Measurements from ENCODE around the gene CKM.

Gene CKM

GRCh38 chr19:45351401-45351952, 28.8 kb upstream of the CKM start:
- no peak for TF ChIP-seq CTCF (IDR thresholded peaks at IDR 0.05; ENCODE audit: insufficient read depth, low read length)
- TF ChIP-seq GABPA (IDR thresholded peaks at IDR 0.05; ENCODE audit: low read depth), result no peak
- TF ChIP-seq POLR2AphosphoS5 (IDR thresholded peaks at IDR 0.05; ENCODE audit: low read depth), result no peak
- no peak for TF ChIP-seq REST (IDR thresholded peaks at IDR 0.05; ENCODE audit: insufficient replicate concordance, low read depth)
- no peak for TF ChIP-seq SPI1 (IDR thresholded peaks at IDR 0.05; ENCODE audit: borderline replicate concordance, low read depth)
- Histone ChIP-seq H3K27ac (replicated peaks) (no peak overlapping the region), H3K4me3 (replicated peaks; ENCODE audit: insufficient read depth, low read length) (no peak overlapping the region), H3K27me3 (ENCODE audit: insufficient read depth, poor library complexity, severe bottlenecking) (peaks cover 8% of the 10 kb centered on the region)
- no peak for DNase-seq (ENCODE audit: low read depth in 1 of 2, low spot score in 1 of 2)

DNA sequence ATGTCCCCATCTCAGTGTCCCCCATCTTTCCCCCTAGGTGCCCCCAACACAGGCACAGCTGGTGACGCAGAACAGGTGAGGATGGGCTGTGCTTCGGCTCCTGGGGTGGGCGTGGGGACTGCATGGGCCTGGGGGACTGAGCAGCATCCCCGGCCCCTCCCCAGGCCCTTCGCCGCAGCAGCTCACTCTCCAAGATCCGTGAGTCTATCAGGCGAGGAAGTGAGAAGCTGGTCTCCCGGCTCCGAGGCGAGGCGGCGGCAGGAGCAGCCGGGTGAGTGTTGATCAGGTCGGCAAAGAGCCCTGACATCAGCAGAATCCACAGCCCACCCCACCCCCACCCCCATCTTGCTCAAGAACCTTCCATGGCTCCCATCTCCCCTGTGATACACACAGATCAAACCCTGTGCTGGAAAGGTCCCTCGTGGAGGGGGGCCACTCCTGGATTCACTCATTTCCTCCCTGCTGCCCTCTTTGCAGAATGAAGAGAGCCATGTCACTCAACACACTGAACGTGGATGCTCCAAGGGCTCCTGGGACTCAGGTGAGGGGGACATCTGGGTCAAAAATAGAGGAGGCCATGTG, 27.9 kb upstream of the CKM start:
- no peak for TF ChIP-seq SPI1 (IDR thresholded peaks at IDR 0.05; ENCODE audit: borderline replicate concordance, low read depth)
- no peak for TF ChIP-seq REST (IDR thresholded peaks at IDR 0.05; ENCODE audit: insufficient replicate concordance, low read depth)
- no peak for TF ChIP-seq GABPA (IDR thresholded peaks at IDR 0.05; ENCODE audit: low read depth)
- TF ChIP-seq CTCF (IDR thresholded peaks at IDR 0.05; ENCODE audit: insufficient read depth, low read length), result no peak
- no peak for TF ChIP-seq POLR2AphosphoS5 (IDR thresholded peaks at IDR 0.05; ENCODE audit: low read depth)
- peaks cover 11% of the 10 kb centered on the region for H3K27me3 ChIP-seq (ENCODE audit: insufficient read depth, poor library complexity, severe bottlenecking)
- no peak for DNase-seq (ENCODE audit: low read depth in 1 of 2, low spot score in 1 of 2)
- H3K4me3 ChIP-seq (replicated peaks; ENCODE audit: insufficient read depth, low read length), result no peak overlapping the region
- H3K27ac ChIP-seq (replicated peaks), result no peak overlapping the region

DNA sequence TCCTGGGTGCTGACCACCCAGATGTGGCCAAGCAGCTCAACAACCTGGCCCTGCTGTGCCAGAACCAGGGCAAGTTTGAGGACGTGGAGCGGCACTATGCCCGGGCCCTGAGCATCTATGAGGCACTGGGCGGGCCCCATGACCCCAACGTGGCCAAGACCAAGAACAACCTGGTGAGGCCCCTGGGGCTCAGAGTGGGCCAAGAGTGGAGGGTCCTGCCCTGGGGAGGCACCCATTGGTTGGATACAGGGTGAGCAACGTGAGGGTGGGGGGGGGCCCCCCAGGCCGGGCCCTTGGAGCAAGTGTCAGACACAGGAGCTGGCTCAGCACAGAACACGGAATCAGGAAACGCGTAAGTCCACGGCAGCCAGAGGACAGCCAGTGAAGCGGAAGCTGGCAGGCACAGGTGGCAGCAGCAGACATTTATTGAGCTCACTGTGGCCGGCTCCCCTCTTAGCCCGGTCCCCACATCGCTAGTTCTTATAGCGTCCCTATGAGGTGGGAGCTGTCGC, 26.8 kb upstream of the CKM start:
- Histone ChIP-seq H3K27ac (replicated peaks) (no peak overlapping the region), H3K27me3 (ENCODE audit: insufficient read depth, poor library complexity, severe bottlenecking) (peaks cover 11% of the 10 kb centered on the region), H3K4me3 (replicated peaks; ENCODE audit: insufficient read depth, low read length) (no peak overlapping the region)
- TF ChIP-seq CTCF (IDR thresholded peaks at IDR 0.05; ENCODE audit: insufficient read depth, low read length) (no peak), SPI1 (IDR thresholded peaks at IDR 0.05; ENCODE audit: borderline replicate concordance, low read depth) (no peak), POLR2AphosphoS5 (IDR thresholded peaks at IDR 0.05; ENCODE audit: low read depth) (no peak), GABPA (IDR thresholded peaks at IDR 0.05; ENCODE audit: low read depth) (no peak), REST (IDR thresholded peaks at IDR 0.05; ENCODE audit: insufficient replicate concordance, low read depth) (no peak)
- DNase-seq (ENCODE audit: low read depth in 1 of 2, low spot score in 1 of 2), result no peak
